ENCODE results near the gene NTHL1. TPM values are rescaled to one million over a fixed set of nuclear protein-coding genes. Genes with fewer than 3 reads are reported as not detected.

Gene NTHL1
- total and polyA plus RNA-seq, 9 of the 15 experiments (the other 6 are each of a cell fraction or from before 2014, with no cell fraction given) = 1.1 to 58.8 (median 17.6) TPM

DNA sequence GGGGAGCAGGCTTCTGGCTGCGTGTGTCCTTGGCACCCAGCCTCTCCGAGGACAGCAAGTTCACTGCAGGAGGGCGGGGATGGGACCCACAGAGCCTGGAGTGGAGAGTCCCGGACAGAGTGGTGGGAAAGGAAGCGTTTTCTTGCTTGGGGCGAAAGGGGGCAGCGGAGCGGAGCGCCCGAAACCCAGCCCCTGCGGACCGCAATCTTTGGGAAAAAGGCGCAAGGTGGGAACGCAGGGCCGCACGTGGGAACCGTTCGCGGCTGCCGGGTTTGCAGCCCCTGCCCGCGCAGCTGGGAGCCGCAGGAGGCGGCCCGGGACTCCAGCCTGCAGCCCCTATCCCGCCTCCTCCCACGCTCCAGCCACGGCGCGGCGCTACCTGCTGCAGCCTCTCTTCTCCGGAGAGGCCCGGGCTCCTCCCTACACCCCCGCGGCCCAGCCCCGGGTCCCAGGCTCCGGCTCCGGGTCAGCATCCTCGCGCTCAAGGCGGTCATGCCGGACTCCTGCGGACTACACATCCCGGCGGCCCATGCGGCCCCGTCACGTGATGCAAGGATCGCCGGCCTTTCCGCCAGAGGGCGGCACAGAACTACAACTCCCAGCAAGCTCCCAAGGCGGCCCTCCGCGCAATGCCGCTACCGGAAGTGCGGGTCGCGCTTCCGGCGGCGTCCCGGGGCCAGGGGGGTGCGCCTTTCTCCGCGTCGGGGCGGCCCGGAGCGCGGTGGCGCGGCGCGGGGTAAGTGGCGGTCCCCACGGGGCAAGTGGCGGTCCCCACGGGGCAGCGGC, at the start of gene NTHL1, which contains the start of gene TSC2 (continued):
- TF ChIP-seq ESRRB (CRISPR knock-in tag; IDR thresholded peaks at IDR 0.05; ENCODE audit: borderline replicate concordance) = no peak
- TF ChIP-seq NR4A1 (CRISPR knock-in tag; IDR thresholded peaks at IDR 0.05) = peak; percentile 55; the same call in 1 of the 2 replicates
- TF ChIP-seq NR4A1 (tag; IDR thresholded peaks at IDR 0.05) = peak; percentile 74; the same call in 1 of the 2 replicates
- TF ChIP-seq, protein P1, sequence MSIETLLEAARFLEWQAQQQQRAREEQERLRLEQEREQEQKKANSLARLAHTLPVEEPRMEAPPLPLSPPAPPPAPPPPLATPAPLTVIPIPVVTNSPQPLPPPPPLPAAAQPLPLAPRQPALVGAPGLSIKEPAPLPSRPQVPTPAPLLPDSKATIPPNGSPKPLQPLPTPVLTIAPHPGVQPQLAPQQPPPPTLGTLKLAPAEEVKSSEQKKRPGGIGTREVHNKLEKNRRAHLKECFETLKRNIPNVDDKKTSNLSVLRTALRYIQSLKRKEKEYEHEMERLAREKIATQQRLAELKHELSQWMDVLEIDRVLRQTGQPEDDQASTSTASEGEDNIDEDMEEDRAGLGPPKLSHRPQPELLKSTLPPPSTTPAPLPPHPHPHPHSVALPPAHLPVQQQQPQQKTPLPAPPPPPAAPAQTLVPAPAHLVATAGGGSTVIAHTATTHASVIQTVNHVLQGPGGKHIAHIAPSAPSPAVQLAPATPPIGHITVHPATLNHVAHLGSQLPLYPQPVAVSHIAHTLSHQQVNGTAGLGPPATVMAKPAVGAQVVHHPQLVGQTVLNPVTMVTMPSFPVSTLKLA (conservative IDR thresholded peaks at IDR 0.05) = peak; percentile 89 to 93
- TF ChIP-seq ZNF444 (CRISPR knock-in tag; IDR thresholded peaks at IDR 0.05) = no peak
- TF ChIP-seq, protein P2, sequence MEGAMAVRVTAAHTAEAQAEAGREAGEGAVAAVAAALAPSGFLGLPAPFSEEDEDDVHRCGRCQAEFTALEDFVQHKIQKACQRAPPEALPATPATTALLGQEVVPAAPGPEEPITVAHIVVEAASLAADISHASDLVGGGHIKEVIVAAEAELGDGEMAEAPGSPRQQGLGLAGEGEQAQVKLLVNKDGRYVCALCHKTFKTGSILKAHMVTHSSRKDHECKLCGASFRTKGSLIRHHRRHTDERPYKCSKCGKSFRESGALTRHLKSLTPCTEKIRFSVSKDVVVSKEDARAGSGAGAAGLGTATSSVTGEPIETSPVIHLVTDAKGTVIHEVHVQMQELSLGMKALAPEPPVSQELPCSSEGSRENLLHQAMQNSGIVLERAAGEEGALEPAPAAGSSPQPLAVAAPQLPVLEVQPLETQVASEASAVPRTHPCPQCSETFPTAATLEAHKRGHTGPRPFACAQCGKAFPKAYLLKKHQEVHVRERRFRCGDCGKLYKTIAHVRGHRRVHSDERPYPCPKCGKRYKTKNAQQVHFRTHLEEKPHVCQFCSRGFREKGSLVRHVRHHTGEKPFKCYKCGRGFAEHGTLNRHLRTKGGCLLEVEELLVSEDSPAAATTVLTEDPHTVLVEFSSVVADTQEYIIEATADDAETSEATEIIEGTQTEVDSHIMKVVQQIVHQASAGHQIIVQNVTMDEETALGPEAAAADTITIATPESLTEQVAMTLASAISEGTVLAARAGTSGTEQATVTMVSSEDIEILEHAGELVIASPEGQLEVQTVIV (CRISPR knock-in tag; IDR thresholded peaks at IDR 0.05; ENCODE audit: borderline replicate concordance) = no peak
- no peak for TF ChIP-seq HDAC3 (IDR thresholded peaks at IDR 0.05; ENCODE audit: borderline replicate concordance, partially characterized antibody)
- TF ChIP-seq MEF2A (IDR thresholded peaks at IDR 0.05; ENCODE audit: control insufficient read depth, low read depth, low read length) = no peak
- TF ChIP-seq, protein P3, sequence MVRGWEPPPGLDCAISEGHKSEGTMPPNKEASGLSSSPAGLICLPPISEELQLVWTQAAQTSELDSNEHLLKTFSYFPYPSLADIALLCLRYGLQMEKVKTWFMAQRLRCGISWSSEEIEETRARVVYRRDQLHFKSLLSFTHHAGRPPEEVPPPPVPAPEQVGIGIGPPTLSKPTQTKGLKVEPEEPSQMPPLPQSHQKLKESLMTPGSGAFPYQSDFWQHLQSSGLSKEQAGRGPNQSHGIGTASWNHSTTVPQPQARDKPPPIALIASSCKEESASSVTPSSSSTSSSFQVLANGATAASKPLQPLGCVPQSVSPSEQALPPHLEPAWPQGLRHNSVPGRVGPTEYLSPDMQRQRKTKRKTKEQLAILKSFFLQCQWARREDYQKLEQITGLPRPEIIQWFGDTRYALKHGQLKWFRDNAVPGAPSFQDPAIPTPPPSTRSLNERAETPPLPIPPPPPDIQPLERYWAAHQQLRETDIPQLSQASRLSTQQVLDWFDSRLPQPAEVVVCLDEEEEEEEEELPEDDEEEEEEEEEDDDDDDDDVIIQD (CRISPR knock-in tag; IDR thresholded peaks at IDR 0.05) = no peak; the same call in 1 of the 2 replicates
- no peak for TF ChIP-seq ZNF707 (CRISPR knock-in tag; conservative IDR thresholded peaks at IDR 0.05)
- no peak for TF ChIP-seq ARNT (IDR thresholded peaks at IDR 0.05)
- TF ChIP-seq MXI1 (IDR thresholded peaks at IDR 0.05; ENCODE audit: low read depth, low read length) = peak; percentile 19
- no peak for TF ChIP-seq RUNX1 (IDR thresholded peaks at IDR 0.05; ENCODE audit: low read depth)
- TF ChIP-seq BCOR (IDR thresholded peaks at IDR 0.05) = no peak
- no peak for TF ChIP-seq RBM34 (IDR thresholded peaks at IDR 0.05; ENCODE audit: borderline replicate concordance, insufficient read depth, low read length)
- TF ChIP-seq, protein P4, sequence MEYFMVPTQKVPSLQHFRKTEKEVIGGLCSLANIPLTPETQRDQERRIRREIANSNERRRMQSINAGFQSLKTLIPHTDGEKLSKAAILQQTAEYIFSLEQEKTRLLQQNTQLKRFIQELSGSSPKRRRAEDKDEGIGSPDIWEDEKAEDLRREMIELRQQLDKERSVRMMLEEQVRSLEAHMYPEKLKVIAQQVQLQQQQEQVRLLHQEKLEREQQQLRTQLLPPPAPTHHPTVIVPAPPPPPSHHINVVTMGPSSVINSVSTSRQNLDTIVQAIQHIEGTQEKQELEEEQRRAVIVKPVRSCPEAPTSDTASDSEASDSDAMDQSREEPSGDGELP (CRISPR knock-in tag; IDR thresholded peaks at IDR 0.05; ENCODE audit: borderline replicate concordance) = peak; percentile 89
- TF ChIP-seq CBFA2T2 (conservative IDR thresholded peaks at IDR 0.05) = peak; percentile 92
- peak; percentile 62; the same call in 1 of the 2 replicates for TF ChIP-seq HDAC2 (IDR thresholded peaks at IDR 0.05)
- no peak for TF ChIP-seq PTBP1 (IDR thresholded peaks at IDR 0.05; ENCODE audit: low read depth, low read length)
- TF ChIP-seq KLF6 (CRISPR knock-in tag; IDR thresholded peaks at IDR 0.05; ENCODE audit: borderline replicate concordance) = peak; percentile 57; the same call in 1 of the 2 replicates
- peak; percentile 72 for TF ChIP-seq RBBP5 (IDR thresholded peaks at IDR 0.05; ENCODE audit: borderline replicate concordance, insufficient read depth, low read length, poor library complexity, severe bottlenecking)
- no peak for TF ChIP-seq CHCHD3 (CRISPR knock-in tag; IDR thresholded peaks at IDR 0.05)

Data from K562 (cell line).